ENCODE data around the gene PHF11.

Gene PHF11

DNA sequence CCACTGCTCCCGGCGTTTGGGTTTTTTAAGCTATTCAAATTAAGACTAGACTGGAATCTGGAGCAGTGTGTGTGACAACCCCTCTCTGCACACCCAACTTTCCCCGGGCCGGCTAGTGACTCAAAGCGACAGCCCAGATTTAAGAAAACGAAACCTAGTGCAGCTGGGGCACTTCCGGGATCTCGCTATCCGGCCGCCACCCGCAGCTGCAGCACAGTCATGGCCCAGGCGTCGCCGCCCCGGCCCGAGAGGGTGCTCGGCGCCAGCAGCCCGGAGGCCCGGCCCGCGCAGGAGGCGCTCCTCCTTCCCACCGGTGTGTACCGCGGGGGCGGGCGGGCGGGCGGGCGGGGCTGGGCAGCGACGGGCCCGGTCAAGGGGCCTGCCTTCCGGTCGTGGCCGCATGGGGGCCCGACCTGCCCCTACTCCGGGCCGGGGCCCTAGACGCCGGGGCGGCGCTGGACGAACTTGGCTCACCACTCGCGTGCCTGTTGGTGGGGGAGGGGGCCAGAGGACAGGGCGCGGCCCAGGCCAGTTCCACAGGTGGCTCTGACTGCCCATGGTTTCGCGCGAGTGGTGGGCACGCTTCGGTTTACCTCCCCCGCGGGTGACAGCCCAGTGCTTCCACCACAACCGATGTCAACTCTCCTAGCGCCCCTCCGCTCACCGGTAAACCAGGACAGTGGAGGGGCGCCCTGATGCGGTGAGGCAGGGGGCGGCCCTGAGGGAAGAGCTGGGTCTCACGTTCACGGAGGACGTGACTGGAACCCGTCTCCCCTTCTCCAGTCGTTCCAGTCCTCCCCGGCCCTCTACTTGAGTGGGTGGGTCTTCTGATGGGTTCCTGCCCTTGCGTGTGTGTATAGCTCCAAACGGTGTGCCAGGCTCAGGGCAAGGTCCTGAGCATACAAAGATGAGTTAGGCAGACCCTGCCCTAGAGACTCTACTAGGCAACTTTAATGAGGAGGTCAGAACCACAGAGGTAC, at the start of gene PHF11:
PHF11 (plus strand) TSS at position 171 of the 980 bp plus-strand sequence; CDS start at position 220, 49 bp downstream.
- DNase-seq = peak; percentile 90

DNA sequence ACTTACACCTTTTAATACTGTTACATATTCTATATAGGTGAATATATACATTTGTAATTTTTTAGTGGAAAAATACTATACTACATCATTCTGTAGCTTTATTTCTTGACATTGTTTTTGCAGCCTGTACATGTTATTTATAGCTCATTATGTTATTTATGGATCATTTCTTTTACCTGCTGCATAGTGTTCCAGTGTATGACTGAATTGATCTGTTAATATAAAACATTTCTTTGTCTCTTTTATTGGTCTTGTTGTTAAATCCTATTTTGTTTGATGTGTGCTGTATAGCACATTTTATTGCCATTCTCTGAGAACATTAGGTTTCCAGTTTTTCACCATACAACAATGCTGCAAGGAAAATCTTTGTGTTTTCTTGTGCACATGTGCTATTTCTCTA, 49.3 kb upstream of the PHF11 start:
- DNase-seq = no peak

DNA sequence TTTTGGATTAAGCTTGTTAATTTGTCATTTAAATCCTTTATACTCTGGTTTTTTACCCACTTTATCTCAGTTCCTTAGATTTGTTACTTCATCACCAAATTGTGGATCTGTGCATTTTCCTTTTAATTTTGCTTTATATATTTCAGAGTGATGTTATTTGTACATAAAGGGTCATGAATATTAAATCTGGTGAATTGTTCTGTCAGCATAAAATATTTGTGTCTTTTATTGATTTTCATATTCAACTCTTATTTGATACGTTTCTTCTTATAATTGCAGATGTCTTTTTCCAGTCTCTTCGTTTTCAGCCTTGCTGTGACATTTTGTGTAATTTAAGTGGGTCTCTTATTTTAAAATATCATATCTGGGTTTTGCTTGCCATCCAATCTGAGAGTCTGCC, 47.0 kb upstream of the PHF11 start:
- no peak for DNase-seq

DNA sequence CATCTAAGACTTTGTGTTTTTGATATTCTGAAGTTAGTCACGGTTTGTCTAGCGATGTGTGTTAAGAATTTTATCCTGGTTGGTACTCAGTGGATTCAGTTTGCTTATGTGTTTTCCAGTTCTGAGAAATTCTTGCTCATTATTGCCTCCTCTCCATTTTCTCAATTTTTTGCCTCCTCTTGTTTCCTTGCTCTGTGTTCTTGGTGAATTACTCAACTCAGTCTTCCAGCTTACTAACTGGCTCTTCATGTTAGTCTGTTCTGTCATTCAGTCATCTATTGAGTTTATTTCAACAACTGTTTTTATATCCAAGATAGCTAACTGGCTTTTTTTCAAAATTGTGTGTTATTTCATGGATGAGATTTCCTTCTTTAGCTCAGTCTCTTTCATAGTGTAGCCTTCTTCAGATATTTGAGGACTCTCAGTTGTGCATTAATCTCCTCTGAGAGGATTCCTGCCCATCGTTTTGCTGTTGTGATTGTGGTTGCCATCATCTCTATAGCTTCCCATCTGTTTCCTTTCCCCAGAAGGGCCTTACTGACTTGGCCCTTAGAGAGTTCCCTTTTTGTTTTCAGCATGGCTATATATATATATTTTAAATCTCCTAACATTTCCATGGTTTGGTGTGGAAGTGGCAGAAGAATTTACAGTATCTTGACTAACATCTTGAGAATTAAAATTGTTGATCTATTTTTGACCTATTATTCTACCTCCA, 45.5 kb upstream of the PHF11 start:
- no peak for DNase-seq

DNA sequence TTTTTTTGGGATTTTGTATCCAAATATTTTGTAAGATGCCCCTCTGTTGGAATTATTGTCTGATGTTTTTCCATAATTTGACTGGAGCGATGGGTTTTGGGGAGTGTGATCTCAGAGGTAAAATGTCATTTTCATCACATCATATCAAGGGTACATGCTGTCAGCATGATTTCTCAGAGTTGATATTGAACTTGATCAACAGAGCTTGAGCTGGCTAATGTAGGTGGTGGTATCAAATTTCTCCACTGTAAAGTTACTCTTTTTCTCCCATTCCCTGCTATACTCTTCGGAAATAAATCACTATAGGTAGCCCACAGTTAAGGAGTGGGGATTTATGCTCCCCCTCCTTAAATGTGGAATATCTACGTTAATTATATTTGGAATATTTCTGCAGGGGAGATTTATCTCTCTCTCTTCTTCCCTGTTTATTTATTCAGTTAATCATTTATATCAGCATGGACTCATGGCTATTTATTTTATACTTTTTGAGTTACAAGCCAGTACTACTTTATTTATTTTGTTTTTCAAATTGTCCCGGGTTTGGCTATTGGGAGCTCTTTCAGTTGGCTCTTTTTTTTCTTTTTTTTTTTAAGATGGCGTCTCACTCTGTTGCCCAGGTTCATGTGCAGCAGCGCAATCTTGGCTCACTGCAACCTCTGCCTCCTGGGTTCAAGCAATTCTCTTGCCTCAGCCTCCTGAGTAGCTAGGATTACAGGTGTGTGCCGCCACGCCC, 42.9 kb upstream of the PHF11 start:
- DNase-seq = no peak

DNA sequence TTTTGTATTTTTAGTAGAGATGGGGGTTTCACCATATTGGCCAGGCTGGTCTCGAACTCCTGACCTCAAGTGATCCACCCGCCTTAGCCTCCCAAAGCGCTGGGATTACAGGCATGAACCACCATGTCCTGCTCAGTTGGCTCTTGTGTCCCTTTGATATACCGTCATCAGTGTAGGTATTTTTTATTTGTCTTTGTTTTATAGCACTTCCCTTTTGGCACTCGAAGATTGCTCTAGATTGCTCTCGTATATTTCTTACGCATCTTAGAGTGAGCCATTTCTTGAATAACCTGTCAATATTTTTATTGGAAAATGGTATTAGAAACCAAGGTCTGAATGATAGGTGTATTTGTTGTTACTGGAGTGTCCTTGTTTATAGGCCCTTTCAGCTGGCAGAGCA, 42.3 kb upstream of the PHF11 start:
- DNase-seq = no peak

DNA sequence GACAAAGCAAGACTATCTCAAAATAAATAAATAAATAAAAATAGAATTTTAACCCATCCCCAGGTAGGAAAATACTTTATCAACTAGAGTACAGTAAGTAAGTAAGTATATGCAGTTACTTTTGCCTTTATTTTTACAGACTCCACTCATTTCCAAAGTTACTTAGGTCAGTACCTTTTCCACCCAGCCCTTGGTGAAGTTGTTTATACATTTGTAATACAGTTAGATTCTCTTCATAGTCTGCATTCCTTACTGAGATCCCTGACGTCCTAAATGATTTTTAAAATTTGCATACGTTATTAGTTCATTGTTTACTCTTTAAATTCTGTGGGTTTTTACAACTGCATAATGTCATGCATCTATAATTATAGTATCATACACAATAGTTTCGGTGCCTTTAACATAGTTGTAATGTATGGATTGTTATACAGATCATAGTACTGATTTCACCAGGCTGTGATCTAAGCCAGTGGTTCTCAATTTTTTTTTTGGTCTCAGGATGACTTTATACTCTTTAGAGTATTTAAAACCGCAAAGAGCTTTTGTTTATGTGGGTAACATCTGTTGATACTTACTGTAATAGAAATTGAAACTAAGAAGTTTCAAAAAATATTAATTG, 41.3 kb upstream of the PHF11 start:
- no peak for DNase-seq

DNA sequence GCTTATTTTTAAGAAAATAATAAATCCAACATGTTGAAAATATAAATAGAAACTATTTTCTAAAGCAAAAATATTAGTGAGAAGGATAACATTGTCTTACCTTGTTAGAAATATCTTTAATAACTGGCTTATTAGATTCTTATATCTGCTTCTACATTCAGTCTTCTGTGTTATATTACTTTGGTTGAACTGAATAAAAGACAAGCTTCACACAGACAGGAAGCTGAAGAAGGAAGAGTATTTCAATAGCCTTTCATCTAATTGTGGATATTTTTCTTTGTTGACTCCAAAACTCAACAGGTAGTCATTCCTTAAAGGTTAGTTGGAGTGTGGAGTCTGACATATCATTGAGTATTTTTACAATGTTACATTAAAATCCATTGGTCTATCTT, 40.8 kb upstream of the PHF11 start:
- DNase-seq = no peak

DNA sequence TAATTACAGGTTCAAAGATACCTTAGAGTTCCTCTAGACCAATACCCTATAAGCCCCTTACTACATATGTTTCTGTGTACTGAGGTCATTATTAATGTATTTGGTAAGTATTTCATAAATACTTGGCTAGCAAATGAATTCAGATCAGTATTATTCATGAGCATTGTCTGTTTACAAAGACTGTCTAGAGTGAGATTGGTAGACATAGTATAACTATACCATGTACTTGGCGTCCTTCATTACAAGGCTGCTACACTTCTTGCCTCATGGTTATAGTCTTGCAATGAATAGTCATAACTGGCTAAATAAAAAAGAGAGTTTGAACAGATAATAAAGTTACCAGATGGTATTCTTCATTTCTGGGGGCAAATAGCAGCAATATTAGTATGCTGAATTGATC, 39.6 kb upstream of the PHF11 start:
- DNase-seq = no peak

DNA sequence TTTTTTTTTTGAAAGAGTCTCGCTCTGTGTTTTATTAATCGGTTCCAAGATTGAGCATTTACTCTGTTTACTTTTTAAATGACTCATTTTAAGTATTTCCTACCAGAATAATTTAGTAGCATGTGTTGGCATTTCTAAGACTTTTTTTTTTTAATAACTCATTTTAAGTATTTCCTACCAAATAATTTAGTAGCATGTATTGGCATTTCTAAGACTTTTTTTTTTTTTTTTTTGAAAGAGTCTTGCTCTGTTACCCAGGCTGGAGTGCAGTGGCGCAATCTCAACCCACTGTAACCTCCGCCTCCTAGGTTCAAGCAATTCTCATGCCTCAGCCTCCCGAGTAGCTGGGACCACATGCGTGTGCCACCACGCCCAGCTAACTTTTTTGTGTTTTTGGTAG, 38.5 kb upstream of the PHF11 start:
- DNase-seq = no peak

DNA sequence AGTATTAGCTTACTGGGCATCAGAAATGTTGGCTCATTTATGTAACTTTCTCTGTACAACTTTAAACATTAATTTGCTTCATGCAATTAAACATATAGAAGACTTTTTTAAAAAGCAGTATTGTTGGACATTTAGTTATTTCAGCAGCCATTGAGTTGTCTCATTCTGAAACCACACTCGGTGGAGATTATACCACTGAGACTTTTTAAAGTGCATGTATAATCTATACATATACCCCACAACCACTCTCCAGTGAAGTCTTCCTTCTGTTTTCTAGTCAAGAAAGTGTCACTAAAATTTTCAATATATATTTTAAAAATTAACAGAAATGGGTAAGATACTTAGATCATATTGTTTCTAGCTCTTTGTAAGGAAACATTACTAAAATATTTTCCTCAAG, 36.2 kb upstream of the PHF11 start:
- DNase-seq = no peak

DNA sequence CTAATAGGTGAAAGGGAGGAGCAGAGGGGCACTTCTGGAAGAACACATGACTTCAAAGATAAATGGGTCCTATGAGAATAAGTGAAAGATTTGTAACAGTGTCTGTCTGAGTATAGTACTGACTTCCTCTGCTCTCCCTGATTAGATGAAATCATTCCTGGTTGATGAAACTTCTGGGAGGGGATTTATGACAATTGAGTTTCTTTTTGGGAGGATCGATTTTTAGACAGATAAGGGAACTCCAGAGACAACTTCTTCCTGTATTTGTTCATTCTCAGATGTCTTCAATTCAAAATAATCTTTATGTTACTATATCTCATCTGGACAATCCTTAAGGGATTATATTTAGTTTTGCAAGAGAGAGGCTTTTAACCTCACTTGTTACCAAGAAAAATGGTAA, 31.7 kb upstream of the PHF11 start:
- no peak for DNase-seq

DNA sequence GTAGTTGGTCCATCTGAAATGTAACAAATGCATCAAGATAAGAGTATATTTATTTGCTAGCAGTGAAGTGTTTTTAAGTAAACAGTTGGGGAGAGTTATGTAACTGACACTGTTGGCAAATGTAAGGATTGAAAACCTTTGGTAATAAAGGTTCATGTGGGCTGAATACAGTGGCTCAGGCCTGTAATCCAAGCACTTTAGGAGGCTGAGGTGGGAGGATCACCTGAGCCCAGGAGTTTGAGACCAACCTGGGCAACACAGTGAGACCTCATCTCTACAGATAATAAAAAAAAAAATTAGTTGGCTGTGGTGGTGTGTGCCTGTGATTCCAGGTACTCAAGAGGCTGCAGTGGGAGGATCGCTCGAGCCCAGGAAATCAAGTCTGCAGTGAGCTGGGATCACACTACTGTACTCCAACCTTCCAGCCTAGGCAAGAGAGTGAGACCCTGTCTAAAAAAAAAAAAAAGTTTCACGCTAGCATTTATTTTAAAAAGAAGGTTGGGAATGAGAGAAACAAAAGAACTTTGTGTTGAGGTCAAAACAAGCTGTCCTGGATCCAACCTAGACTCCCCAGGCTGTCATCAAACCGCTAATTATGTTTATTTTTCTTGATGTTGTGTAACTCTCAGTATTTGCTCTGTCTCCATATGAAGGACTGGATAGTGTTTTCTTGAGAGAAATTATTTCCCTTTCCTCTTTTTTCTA, 31.0 kb upstream of the PHF11 start:
- DNase-seq = no peak

DNA sequence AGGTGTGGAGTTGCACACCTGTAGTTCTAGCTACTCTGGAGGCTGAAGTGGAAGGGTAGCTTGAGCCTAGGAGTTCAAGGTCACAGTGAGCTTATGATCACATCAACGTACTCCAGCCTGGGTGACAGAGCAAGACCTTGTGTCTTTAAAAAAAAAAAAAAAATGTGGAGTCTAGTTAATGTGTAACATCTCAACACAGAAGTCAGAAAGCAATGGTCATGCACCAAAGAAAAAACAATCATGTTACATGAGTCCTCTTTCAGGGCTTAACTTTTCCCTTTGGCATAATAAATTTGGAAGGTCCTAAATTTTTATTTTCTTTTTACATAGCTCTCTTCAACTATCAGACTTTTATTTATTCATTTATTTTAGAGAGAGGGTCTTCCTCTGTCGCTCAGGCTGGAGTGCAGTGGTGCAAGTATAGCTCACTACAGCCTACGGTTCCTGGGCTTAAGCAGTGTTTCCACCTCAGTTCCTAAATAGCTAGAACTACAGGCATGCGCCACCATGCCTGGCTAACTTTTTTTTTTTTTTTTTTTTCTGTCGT, 29.4 kb upstream of the PHF11 start:
- no peak for DNase-seq

DNA sequence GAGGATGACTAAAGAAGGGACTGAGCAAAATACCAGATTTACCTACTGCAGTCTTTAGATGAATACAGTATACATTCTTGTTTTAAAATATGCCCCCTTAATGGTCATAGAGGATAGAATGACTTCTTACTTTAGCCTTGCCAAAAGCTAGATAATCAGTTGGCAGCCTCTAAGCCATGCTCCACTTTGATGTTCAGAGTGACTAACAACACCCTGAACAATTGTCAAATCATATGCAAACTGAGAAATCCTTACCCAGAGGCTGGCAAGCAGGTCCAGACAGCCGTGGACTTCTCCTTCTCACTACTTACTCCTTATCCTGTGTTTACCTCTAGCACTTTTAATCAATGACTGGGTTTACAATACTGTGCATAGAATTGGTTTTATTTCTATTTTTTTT, 23.6 kb upstream of the PHF11 start:
- no peak for DNase-seq

DNA sequence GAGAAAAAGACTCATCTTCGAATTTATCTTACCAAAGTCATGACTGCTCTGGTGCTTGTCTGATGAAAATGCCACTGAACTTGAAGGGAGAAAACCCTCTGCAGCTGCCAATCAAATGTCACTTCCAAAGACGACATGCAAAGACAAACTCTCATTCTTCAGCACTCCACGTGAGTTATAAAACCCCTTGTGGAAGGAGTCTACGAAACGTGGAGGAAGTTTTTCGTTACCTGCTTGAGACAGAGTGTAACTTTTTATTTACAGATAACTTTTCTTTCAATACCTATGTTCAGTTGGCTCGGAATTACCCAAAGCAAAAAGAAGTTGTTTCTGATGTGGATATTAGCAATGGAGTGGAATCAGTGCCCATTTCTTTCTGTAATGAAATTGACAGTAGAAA, 19.2 kb upstream of the PHF11 start:
- DNase-seq = no peak

DNA sequence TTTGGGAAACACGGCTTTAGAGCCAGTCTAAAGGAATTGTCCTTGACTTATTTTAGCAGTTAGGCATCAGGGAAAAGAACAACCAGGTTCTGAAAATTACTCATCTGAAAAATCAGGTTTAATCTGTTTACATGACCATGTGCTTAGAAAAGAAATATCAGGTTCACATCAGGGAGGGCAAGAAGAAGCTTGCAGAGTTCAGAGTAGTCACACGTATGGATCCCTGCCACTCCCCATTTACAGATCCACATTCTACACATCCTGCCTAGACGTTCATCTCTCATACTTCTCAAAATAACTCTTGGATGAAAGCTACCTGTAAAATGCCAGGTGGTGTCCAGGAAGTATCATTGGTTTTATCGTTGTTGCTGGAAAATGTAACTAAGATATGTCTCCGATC, 14.0 kb upstream of the PHF11 start:
- no peak for DNase-seq

DNA sequence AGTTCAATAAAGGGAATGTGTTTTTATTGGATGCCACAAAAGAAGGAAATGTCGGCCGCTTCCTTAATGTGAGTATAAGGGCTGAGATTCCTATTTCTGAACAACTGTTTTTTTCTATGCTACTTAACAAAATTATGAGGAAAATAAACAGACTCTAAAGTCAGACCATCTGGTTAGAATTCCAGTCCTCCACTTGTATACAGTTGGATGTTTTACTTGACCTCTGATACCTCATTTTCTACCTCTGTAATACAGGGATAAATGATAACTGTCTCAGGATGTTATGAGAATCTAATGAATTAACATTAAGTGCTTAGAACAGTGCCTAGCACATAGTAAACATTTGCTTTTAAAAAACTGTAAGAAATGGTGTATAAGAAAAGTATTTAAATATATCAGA, 7.2 kb upstream of the PHF11 start:
- DNase-seq = no peak

DNA sequence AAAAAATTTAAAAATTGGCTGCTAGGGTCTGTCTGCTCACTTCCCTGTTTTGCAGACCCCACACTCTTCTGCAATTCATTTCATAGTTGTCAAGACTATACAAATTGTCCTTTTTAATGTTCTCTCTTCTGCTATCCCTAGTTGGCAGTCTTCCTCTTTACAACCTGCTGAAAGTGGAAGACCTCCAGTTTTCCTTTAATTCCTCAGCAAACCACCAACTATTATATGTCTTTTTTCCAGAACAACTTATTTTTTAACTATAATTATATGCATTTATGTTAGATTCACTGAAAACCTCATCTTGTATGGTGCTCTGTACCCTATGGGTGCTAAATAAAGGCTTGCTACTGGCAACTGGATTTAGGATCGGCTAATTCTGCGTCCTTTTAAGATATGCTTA, 1.1 kb upstream of the PHF11 start:
- DNase-seq = no peak

DNA sequence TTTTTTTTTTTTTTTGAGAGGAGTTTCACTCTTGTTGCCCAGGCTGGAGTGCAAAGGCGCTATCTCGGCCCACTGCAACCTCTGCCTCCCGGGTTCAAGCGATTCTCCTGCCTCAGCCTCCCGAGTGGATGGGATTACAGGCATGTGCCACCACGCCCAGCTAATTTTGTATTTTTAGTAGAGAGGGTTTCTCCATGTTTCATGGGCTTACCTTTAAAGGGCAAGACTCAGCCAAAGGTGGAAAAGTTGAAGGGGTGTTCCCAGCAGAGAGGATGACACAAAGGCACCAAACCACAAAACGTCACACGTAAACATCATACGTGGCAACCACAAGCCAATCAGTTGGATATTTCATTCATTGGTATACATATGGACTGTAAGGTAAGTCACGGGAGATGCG, 1.1 kb downstream of the PHF11 start:
- DNase-seq = peak; percentile 43

DNA sequence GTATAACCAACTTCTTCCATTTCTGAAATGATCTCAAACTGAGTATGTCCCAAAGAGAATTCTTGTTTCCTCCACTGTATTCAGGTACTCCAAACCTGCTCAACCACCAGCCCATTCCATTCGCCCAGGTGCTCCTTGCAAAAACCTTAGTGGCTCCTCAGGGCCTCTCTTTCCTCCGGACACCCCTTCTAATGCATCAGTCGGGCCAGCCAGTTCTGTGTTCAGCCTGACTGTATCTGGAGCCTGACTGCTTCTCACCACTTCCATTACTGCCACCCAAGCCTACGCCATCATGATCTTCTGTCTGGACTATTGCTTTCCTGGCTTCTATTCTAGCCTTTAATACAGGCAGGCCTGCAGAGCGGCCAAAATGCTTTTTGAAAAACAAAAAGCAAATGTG, 1.5 kb downstream of the PHF11 start:
- DNase-seq = no peak

DNA sequence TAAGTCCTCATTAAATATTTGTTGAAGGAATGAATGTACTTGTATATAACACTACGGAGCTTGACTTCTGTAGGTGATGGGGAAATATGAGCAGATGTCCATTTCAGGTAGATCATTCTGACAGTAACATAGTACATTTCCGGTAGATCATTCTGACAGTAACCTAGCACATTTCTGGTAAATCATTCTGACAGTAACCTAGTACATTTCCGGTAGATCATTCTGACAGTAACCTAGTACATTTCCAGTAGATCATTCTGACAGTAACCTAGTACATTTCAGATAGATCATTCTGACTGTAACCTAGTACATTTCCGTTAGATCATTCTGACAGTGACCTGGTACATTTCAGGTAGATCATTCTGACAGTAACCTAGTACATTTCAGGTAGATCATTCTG, 2.5 kb downstream of the PHF11 start:
- DNase-seq = no peak
